Right lobe of liver (tissue), 6 donors: Measurements from ENCODE around the gene SPRYD4. TPM values are rescaled to one million over a fixed set of nuclear protein-coding genes. Genes with fewer than 3 reads are reported as not detected.

Experiments used
- ATAC-seq, 4 donors: fragments of 200-7000 bp; cut with Tn5 transposase; one replicate each; pipeline ENCODE4 v1.9.1; 2020; ENCODE audit warnings: mild to moderate bottlenecking in 4 of 4, moderate library complexity in 4 of 4
- DNase-seq, 3 donors: peaks; one replicate each; pipeline ENCODE4 v3.0.0-alpha.2; 2020
- H3K27ac ChIP-seq, 3 donors: fragments of 200-600 bp; one replicate each; pipeline ENCODE4 v1.8.0; 2022
- H3K27me3 ChIP-seq, 2 donors: fragments of 200-600 bp; one replicate each; pipeline ENCODE4 v1.8.0; 2022
- H3K36me3 ChIP-seq, 4 donors: fragments of 200-600 bp; sonication (generic) in 1 of 4; one replicate each; pipeline versions ENCODE4 v1.5.1 to v1.8.0; 2017 to 2022; ENCODE audit warnings: control low read depth in 1 of 4
- H3K4me1 ChIP-seq, 4 donors: fragments of 200-600 bp; sonication (generic) in 1 of 4; one replicate each; pipeline versions ENCODE4 v1.5.1 to v1.8.0; 2017 to 2022; ENCODE audit warnings: control low read depth in 1 of 4
- H3K4me3 ChIP-seq, 3 donors: fragments of 200-600 bp; one replicate each; pipeline ENCODE4 v1.8.0; 2022
- H3K9me3 ChIP-seq, 4 donors: fragments of 200-600 bp; sonication (generic) in 1 of 4; one replicate each; pipeline versions ENCODE4 v1.5.1 to v1.8.0; 2017 to 2022; ENCODE audit warnings: control low read depth in 1 of 4
- POLR2A ChIP-seq: fragments of 450-650 bp; IDR thresholded peaks from one replicate; pipeline ENCODE4 v1.6.1; 2017; ENCODE audit warnings: antibody characterized with exemption, mild to moderate bottlenecking
- WGBS: methylation state at CpG from one replicate; pipeline ENCODE4 v1.1.6; 2018; ENCODE audit warnings: low coverage, low lambda C conversion rate; ENCODE audit not compliant: insufficient coverage; ENCODE audit errors: missing lambda C conversion rate; 5-methylcytosine and 5-hydroxymethylcytosine counted together
- intact Hi-C, 2 donors: fragments of 100-400 bp; cut with DNase I; formaldehyde crosslinking; loops; one replicate each; pipeline versions ENCODE4 v1.11.2 to v1.14.1; 2022
- total RNA-seq, 6 experiments: library from RNA; depleted of rRNA in 2 of 6; stranded (reverse); fragments of >200 nt in 2 of 6; fragmentation: NEBNext Ultra II Directional in 3 of 6; extraction: Animal tissue kit (Norgen Biotek cat#: 25700) in 3 of 6; gene quantifications; one replicate each; pipeline versions ENCODE4 v1.1.0 to v1.2.4, GENCODE V29; 2016 to 2023
- TF ChIP-seq, protein P1 (sequence below), 4 donors: fragments of 200-600 bp in 3 of 4; fragments of 450-650 bp in 1 of 4; IDR thresholded peaks; one replicate each; pipeline versions ENCODE4 v1.5.1 to v1.8.0; 2016 to 2022; ENCODE audit warnings: antibody characterized with exemption in 4 of 4, mild to moderate bottlenecking in 2 of 4
- donor health status: DM: no; HTN: yes; CAD: no.
- donor health status: DM: no; HTN: no; CAD: no.
- donor health status: DM: no; HTN: no; CAD: no.
- donor health status: DM: no; HTN: yes; CAD: no.
- donor health status: DM: no; HTN: yes; CAD: no.

SPRYD4 gene
- total RNA-seq, 6 experiments from 2014 or later: 4.7 to 11.1 (median 7.8) TPM

DNA sequence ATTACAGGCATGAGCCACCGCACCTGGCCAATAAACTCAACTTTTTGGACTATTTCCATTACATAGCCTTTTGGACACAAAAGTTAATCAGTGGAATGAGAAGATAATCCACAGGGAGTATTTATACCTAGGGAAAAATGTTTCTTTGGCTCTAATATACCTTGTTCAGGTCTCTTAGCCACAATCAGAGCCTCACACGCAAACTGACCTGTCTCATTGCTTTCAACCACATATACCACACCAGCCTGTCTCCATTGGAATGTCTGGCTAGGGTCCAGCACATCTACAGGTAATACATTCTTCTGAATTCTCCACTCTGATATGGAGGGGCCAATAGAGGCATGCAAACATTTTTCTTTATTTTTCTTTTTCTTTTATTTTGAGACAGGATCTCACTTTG, 49.5 kb downstream of the SPRYD4 start:
- intact Hi-C loops: loop anchor here (5.0 kb wide), 2 partner anchors 44 to 54 kb away; no protein-coding TSS in a partner anchor
- WGBS: 84% methylated on average over 2 of the region's 2 CpGs

DNA sequence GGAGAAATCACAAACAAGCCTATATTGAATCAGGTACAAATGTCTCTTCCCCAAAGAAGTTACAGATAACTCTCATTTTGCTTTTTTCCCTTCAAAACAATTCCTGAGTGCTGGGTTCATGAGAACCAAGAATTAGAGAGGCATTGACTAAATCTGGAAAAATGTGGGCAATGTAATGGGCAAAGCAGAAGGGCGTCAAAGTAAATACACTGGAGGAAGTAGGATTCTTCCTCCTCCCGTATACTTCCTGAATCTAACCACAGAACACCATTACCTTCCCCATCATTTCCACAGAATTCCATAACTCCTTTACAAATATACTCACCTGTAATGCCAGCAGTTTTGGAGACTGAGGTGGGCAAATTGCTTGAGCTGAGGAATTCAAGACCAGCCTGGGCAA, 50.2 kb downstream of the SPRYD4 start:
- WGBS: 30% methylated on average over 2 of the region's 2 CpGs
- intact Hi-C loops: loop anchor here (5.0 kb wide), 2 partner anchors 44 to 54 kb away; no protein-coding TSS in a partner anchor

More for the DNA sequence above, 49.5 kb downstream of the SPRYD4 start:
- no peaks in the 10 kb centered on the region for H3K36me3 ChIP-seq
- no peaks in the 10 kb centered on the region for H3K27me3 ChIP-seq
- no peak for TF ChIP-seq POLR2A
- TF ChIP-seq, protein P1, sequence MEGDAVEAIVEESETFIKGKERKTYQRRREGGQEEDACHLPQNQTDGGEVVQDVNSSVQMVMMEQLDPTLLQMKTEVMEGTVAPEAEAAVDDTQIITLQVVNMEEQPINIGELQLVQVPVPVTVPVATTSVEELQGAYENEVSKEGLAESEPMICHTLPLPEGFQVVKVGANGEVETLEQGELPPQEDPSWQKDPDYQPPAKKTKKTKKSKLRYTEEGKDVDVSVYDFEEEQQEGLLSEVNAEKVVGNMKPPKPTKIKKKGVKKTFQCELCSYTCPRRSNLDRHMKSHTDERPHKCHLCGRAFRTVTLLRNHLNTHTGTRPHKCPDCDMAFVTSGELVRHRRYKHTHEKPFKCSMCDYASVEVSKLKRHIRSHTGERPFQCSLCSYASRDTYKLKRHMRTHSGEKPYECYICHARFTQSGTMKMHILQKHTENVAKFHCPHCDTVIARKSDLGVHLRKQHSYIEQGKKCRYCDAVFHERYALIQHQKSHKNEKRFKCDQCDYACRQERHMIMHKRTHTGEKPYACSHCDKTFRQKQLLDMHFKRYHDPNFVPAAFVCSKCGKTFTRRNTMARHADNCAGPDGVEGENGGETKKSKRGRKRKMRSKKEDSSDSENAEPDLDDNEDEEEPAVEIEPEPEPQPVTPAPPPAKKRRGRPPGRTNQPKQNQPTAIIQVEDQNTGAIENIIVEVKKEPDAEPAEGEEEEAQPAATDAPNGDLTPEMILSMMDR (IDR thresholded peaks at IDR 0.05): no peak
- no peak overlapping the region for H3K4me3 ChIP-seq
- peaks cover 0 to 6% (median 0%) of the 10 kb centered on the region in 4 donors for H3K4me1 ChIP-seq
- DNase-seq (no peak), ATAC-seq (no peak)
- no peak overlapping the region for H3K27ac ChIP-seq
- H3K9me3 ChIP-seq: no peaks in the 10 kb centered on the region

DNA sequence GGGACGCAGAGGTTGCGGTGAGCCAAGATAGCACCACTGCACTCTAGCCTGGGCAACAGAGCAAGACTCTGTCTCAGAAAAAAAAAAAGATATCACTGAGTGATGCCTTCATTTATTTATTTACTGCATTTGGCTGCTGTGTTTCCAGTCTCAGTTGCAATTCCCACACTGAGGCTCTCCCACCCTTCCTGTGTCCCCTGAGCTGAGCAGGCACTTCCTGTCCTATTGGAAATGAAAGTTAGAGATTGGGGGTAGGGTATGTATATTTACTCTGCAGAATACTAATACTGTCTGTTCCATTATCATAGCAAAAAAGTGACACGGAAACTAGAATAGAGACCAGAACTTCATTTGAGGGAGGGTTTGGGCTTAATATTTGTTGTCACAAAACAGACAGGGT, 51.7 kb downstream of the SPRYD4 start:
- 41% methylated on average over 3 of the region's 3 CpGs for WGBS
- Histone ChIP-seq H3K4me3 (no peak overlapping the region), H3K9me3 (no peaks in the 10 kb centered on the region), H3K4me1 (no peaks in the 10 kb centered on the region), H3K27me3 (no peaks in the 10 kb centered on the region), H3K36me3 (no peaks in the 10 kb centered on the region), H3K27ac (peak overlapping the region; percentile 22 to 71 (median 35))
- DNase-seq: no peak
- peak; percentile 42 to 74 (median 61) for ATAC-seq
- TF ChIP-seq POLR2A: no peak
- TF ChIP-seq, protein P1 (IDR thresholded peaks at IDR 0.05): no peak
- intact Hi-C loops: loop anchor here in 1 of 2 donors (5.0 kb wide), 1 partner anchor 52 kb away; no protein-coding TSS in a partner anchor

More for the DNA sequence above, 50.2 kb downstream of the SPRYD4 start:
- no peaks in the 10 kb centered on the region for H3K36me3 ChIP-seq
- H3K4me3 ChIP-seq: no peak overlapping the region
- peaks cover 0 to 4% (median 0%) of the 10 kb centered on the region in 4 donors for H3K4me1 ChIP-seq
- no peaks in the 10 kb centered on the region for H3K27me3 ChIP-seq
- ATAC-seq: no peak
- DNase-seq: no peak
- no peak overlapping the region for H3K27ac ChIP-seq
- H3K9me3 ChIP-seq: no peaks in the 10 kb centered on the region
- no peak for TF ChIP-seq POLR2A
- TF ChIP-seq, protein P1 (IDR thresholded peaks at IDR 0.05): no peak

- no peak overlapping the region for H3K4me3 ChIP-seq
- H3K4me1 ChIP-seq: no peaks in the 10 kb centered on the region
- H3K9me3 ChIP-seq: no peaks in the 10 kb centered on the region
- TF ChIP-seq POLR2A: no peak
- TF ChIP-seq, protein P1 (IDR thresholded peaks at IDR 0.05): no peak
- intact Hi-C loops: loop anchor here in 1 of 2 donors (5.0 kb wide), 1 partner anchor 52 kb away; no protein-coding TSS in a partner anchor
- H3K27me3 ChIP-seq: no peaks in the 10 kb centered on the region
- no peaks in the 10 kb centered on the region for H3K36me3 ChIP-seq
- DNase-seq (no peak), ATAC-seq (no peak)
- peak overlapping the region; percentile 13 to 71 (median 35) for H3K27ac ChIP-seq
- WGBS: 58% methylated on average over 1 of the region's 1 CpG
Observed at GRCh38 chr12:56520506-56520905, 52.1 kb downstream of the SPRYD4 start.
